NCI-H2107 treated with DMSO at 0.1 percent for 48 hours (cell line): ENCODE results near the gene CORO7.

Source experiments
- DNase-seq: peaks from one replicate; lab custom pipeline; 2025; ENCODE audit not compliant: unreplicated experiment; lab: John Stamatoyannopoulos, UW

CORO7 gene

DNA sequence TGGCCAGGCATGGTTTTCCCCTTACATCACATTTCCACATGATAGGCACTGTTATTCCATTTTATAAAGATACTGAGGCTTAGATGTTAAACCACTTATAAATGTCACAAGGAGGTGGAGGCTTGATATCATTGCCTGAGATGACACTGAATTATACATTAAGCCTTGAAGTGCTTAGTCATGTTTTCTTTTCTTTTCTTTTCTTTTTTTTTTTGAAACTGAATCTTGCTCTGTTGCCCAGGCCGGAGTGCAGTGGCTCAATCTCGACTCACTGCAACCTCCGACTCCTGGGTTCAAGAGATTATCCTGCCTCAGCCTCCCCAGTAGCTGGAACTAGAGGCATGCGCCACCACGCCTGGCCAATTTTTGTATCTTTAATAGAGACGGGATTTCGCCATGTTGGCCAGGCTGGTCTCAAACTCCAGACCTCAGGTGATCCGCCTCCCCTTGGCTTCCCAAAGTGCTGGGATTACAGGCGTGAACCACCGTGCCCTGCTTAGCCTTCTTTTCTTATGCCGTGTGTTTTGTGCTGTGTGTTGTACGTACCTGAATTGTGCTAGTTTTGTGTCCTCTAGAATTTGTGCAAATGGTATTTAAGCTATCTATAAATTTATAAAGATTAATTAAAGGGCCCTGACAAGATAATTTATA lies 10.5 kb upstream of the CORO7 start:
- DNase-seq = no peak

DNA sequence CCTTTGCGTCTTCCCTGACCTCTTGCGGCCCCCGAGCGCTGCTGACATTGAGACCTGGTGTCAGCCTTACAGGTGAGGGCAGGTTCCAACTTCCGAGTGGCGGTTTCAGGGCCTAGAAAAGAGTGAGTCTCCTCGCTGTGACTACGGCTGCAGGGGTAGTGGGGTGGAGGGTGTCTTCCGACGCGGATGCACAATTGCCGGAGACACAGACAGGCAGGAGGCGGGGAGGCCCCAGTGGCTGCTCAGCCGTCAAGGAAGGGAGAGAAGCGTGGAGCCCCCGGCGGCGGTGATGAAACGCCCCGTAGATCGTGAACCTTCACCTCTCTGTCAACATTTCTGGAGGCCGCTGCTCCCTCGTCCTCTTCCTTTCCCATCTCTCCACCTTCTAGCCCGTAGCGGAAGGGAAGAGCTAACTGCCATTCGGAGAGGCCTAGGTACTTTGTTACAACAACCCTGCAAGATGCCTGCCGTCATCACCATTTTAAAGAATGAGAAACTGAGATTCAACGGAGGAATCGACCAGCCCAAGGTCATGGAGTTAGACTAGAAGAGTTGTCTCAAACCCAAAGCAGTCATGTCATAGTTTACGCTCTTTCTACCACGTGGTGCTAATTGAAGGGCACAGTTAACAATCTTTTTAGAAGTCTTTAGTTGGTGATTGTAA lies 9.8 kb upstream of the CORO7 start:
- DNase-seq = no peak

DNA sequence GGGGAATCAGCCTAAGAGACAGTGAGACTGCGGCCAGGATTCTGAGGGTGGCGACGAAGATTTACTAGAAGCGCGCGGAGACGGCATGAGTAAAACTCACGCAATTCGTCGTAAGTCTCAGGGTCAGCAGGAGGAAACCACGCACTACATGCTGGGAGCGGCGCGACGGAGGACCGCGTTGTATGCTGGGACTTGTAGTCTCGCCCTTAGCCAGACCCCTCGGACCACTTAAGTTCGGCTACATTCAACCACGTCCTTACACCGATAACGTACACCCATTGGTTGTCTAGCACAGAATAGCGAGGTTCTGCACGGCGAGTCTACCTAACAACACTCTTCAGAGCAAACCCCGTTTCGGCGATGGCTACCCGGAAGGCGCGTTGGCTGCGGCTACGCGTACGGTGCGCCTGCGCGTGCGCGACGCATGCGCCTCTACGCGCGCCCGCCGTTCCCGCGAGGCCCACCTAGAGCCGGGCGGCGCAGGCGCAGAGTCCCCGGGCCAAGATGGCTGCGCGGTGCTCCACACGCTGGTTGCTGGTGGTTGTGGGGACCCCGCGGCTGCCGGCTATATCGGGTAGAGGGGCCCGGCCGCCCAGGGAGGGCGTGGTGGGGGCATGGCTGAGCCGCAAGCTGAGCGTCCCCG lies 9.1 kb upstream of the CORO7 start, which contains the start of gene DNAJA3:
Gene DNAJA3, plus strand, starts transcription at position 491 of the 643 bp plus-strand sequence. Its CDS starts 14 bp downstream, at position 505.
- peak; percentile 92 for DNase-seq

DNA sequence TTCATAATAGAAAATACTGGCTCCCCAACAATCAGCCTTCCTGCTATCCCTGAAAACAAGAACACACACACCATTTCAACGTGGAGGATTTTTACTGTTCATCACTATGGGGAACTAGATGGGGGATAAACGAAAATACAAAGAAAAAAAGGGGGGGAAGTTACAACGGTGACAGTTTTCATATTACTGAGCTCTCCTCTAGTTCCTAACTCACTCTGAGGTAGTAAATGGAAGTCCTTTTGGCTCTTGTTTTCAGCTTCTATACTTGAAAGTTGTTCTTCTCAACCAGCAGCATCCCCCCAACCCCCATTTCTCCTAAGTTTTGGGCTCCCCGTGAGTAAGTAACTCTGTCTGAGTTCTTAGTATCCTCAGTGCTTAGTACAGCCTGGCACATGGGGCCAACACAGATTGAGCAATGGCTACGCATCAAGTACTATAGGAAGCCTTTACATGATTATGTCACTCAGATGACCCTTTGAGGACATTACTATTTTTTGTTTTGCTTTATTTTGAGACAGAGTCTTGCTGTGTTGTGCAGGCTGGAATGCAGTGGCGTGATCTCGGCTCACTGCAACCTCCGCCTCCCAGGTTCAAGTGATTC lies 4.2 kb upstream of the CORO7 start:
- DNase-seq = no peak

DNA sequence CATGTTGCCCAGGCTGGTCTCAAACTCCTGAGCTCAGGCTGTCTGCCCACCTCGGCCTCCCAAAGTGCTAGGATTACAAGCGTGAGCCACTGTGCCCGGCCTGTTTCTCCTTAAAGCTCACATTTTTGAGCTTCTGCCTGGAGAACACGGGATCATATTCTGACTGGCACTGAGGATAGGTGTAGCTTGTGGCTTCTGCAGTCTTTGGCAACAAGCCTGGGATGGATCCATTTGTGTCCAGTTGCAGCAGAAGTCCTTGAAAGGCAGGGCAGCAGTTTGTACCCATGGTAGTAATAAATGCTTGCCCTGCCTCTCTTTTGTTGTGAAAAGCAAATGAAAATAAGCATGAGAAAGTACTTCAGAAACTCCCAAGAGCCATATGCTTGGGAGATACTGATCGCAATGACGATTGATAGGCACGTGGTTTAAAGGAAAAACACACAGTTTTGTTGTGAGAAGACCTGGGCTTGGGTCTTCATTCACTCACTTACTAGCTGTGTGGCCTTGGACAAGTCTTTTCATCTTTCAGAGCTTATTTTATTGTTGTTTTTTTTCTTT lies 3.1 kb upstream of the CORO7 start:
- DNase-seq = no peak

DNA sequence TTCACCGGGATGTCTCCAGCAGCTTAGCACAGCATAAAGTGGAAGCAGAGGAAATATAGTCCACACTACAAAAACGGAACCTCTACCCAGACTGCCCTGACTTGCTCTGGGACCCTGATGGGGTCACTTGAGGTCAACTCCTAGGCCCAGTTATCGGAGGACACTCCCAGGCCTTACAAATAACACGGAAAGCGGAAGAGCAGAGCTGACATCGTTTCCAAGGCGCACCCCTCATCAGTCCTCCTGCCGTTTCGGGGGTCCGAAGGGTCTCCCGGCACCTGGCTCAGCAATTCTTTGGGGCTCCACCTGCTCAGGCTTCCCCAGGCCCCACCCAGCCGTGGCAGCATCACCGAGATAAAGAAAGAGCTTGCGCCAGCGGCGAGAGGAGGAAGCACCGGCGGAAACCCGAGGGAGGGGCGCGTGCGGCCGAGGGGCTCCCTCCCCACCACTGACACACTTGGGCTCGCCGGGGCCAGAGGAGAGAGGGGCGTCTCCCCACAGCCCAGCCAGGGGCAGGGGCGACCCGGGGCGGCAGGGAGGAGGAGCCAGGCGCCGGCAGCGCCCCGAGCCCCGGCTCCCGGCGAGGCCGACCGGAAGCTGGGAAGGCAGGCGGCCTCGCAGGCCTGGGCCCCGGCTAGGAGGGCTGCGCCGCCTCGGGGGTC lies 727 bp downstream of the CORO7 start:
- no peak for DNase-seq

DNA sequence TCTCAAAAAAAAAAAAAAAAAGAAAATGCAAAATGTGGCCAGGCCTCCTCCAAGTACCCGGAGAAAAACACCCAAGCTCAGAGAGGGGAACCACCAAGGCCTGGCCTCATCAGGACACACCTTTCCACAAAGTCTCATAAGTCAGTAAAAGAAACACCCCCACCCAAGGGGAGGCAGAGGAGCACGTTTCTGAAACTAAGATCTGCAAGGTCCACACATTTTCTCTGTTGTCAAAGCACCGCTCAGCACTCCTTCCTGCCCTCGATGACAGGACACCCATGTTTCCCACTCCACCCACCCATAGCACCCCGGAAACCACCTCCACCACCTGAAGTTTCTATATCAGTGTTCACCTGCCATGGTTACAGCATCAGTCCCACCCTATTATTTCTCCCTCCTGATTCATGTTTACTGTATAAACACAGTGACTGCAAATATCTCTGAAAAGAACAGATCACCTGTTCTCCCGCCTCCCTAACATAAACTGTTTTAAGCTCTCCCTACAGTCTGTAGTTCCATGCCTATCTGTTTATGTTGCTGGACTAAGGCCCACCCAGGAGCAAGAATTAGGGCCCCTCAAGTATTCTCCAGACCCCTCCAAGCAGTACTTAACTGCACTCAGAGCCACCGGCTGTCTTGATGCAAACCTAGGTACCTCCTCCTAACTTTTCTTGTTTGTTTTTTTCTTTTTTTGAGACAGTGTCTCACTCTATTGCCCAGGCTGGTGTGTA lies 2.0 kb downstream of the CORO7 start:
- DNase-seq = no peak

DNA sequence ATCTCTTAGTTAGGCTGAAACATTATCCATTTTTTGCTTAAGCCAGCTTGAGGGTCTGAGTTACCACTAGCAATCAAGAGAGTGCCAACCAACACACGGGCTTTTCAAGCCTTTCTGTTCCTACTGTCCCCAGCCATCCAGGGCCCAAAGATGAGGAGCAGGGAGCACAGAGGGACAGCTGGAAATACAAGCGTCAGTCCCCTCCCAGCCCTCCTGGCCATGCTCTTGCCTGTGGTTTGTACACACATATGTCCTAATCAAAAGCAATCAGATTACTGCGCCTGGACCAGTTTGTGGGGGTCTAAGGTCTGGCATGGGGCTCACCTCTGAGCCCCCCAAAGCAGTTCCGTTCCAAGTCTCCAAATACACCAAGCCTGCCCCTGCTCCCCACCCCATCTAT lies 3.5 kb downstream of the CORO7 start:
- DNase-seq = no peak

DNA sequence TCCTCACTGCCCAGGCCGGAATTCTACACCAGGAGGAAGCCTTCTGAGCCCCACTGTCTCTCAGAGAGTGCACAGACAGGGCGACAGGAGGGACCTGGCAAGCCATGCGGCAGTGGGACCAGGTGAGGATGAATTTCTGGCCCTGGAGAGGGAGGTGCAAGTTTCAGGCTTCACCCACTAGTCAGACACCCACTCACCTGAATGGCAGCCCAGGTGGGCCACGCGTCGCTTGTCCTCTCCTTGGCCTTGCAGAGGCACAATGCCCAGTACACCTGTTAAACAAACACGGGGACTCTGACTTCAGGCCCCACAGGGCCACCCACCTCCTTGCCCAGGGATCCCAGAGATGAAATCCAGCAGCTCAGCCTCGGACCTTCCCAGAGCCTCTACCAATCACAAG lies 4.2 kb downstream of the CORO7 start:
- no peak for DNase-seq

DNA sequence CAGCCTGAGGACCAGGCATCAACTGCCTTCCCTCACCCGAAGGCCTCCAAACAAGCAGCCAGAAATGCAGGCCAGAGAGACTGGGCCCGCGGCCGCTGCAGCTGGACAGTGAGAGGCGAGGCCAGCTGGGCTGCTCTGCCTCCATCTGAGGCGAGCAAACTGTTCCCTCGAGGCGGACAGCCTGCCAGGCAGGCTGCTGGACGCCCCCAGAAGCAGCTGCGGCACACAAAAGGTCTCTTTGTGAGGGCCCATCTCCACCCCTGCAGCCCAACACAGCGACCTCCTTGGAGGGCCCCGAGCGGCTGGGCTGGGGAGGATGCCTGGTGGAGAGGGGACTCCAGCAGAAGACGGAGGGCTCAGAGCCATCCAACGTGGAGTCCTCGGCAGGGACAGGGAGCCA lies 4.7 kb downstream of the CORO7 start:
- no peak for DNase-seq

DNA sequence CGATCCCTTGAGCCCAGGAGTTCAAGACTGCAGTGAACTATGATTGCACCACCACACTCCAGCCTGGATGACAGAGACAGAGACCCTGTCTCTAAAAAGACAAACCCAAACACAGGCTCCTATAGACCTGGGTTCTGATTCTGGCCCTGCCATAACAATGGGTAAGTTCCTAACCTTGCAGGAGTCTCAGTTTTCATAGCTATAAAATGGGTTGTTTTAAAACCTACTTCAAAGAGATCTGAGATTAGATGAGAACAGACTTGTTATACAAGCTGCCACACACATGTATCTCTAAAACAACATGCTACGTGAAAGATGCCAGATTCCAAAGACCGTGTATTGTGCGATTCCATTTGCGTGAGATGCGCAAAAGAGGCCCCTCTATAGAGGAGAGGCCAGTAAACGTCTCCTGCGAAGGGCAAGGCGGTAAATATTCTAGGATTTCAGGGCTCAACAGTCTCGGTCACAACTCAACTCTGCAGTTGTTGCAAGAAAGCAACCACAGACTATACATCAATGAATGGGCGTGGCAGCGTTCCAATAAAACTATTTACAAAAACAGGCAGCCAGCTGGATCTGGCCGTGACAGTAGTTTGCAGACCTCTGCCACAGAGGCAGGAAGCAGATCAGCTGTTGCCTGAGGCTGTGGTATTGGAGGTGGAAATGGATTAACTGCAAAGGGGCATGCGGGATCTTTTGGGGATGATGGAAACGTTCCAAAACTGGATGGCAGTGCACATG lies 5.9 kb downstream of the CORO7 start:
- DNase-seq = peak; percentile 94

DNA sequence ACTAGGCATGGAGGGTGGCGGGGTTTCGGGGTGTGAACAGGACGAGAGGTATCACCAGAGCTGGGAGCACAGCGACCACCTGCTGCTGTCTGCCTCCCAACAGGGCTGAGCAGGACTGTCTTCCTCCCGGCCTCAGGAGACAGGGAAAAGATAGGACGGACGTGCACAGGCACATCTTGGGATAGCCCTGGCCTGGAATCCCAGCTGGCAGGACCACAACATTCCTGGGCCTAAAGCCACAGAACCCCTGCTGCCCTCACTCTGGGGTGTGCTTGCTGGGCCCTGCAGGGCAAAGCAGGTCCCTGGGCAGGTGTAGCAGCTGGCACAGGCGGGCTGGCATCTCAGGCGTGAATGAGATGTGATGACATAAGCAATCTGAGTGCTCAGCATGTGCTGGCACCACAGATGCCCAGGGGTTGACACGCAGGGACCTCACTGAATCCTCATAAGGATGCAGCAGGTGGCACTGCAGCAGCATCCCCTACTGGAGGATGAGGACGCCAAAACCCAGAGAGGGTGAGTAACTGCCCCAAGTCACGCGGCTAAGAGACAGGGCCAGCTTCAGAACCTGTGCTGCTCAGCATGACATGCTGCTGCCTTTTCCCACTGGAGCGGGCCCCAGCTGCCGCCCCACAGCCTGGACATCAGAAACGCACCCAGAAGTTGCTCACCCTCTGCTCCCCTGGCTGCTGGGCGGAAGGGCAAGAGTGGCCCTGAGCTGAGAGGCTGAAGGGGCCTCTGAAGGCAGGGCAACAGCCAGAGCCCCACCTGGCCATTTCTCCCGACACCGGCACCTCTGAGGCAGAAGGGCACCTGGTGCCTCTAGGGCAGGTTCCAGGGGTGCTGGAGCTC lies 7.1 kb downstream of the CORO7 start:
- peak; percentile 44 for DNase-seq

DNA sequence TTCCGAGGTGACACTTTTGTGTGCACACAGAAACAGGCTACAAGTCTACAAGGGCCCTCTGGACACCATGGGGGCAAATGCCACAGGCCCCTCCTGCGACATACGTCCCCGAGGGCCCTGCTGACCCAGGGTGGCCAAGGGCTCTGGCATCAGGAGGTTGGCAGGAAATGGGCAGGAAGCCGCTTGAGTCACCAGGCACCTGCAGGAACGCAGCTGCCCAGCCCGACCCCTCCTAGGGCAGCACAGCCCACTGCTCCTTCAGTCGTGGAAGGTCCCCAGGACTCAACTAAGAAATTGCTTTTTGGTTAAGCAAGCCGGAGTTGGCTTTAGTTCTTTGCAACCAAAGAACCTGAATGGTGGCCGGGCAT lies 8.1 kb downstream of the CORO7 start:
- DNase-seq = no peak

DNA sequence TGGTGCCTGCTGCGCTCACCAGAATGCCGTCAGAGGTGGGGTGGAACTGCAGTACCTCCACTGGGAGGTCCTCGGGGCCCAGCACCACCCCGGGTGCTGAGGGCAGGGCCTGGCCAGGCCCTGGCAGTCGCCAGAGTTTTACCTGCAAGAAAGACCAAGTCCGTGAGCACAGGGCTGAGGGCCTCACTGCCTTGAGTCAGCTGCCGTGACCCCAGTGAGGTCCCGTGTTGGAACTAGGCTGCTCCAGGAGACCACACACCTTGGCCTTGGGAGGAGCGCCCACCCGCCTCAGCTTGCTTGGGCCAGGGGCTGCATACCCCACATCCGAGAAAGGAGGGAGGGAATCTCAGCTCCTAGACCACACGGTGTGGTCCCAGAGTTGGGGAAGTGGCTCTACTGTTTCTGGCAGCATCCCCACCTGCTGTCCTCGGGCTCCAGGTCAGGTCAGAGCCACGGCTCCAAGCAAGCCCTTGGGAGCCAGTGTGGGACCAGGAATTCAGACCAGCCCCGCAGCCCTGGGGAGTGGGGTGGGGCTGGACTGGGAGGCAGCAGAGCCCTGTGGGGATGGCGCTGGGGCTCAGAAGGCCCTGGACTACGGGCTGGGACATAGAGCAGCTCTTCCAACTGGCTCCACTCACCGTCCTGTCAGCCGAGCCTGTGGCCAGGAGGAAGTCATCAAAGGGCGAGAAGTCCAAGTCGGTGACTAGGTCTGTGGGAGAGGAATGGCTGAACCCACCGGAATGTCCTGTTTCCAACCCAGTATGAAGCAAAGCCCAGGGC lies 8.7 kb downstream of the CORO7 start:
- no peak for DNase-seq

DNA sequence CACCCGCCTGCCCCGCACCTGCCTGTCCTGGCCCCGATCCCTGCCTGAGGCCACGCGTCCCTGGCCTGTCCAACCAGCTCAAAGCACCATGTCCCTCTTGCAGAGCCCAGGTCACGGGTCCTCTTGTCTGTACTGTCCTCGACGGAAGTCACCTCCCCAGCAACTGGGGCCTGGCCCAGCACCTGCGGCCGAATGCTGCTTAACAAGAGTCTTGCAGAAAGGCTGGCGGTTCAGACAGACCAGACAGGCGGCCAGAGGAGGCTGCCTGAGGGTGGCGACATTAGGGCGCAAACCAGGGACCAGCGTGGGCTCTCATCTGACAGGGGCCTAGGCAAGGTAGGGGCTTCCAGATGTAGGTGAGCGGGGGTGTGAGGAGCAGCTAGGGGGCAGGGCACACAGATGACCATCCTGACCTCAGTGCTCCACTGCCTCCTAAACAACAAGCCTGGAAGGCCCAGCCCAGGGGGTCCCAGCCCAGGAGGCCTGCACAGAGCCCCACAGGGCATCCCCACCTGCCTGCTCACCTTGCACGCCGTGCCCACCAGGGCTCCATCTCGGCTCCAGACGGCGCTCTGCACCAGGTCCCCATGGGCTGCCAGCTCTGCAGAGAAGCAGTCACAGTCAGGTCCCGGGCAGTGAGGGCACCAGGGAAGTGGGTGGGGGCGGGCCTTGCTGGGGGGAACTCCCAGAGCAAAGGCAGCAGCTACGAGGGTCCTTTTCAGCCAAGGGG lies 11.3 kb downstream of the CORO7 start:
- DNase-seq = no peak

DNA sequence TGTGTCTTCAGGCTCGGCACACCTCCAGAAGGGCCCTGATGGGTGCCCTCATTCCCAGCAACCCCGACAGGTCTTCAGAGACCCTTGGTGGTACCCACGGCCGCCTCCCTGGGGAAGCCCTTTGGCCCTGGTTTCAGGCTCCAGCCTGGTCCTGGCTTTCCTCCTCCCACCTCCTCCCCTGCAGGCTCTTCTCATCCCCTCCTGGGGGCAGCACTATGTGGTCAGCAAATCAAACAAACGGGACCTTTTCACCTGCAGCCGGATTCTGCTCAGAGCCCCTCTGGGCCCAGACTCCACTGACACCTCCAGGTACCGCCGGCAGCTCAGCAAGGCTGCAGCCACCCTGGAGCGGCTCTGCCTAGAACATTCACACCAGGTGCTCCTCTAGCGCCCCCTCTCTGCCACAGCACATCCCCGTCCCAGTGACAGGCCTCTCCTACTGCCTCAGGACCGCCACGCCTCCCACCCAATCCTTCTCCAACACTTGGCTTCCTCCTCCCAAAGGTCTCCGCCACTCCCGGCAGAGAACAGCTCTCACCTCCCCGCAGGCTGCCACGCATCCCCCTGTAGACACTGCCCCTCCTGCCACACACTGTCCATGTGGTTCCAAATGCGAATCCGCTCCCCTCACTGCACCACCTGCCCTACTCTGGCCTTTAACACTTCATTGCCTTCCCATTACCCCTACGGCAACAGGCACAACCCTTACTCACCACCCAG lies 12.0 kb downstream of the CORO7 start:
- DNase-seq = no peak
